Osteoblast (primary cell): ENCODE data around the gene PSD4. TPM values are rescaled to one million over a fixed set of nuclear protein-coding genes. Genes with fewer than 3 reads are reported as not detected.

Source experiments
- DNase-seq: peaks from one replicate; pipeline ENCODE4 v3.0.0; 2011; ENCODE audit warnings: low spot score, mixed read lengths; ENCODE audit not compliant: insufficient read length; ENCODE audit errors: missing footprints
- H2AFZ ChIP-seq: 2 replicates; pipeline ENCODE4 v1.6.0; 2011; ENCODE audit warnings: mild to moderate bottlenecking, low read length
- H3K27ac ChIP-seq: 2 replicates; pipeline ENCODE4 v1.5.1; 2011; ENCODE audit warnings: mild to moderate bottlenecking, low read depth, low read length, moderate library complexity
- H3K27me3 ChIP-seq: 2 replicates; pipeline ENCODE4 v1.6.0; 2012; ENCODE audit warnings: mild to moderate bottlenecking, control low read depth, inconsistent platforms, low read length, moderate library complexity; ENCODE audit not compliant: insufficient read depth
- H3K36me3 ChIP-seq: 2 replicates; pipeline ENCODE4 v1.5.1; 2011; ENCODE audit warnings: mild to moderate bottlenecking, low read length, control low read depth, moderate library complexity; ENCODE audit not compliant: insufficient read depth
- H3K4me1 ChIP-seq: 2 replicates; pipeline ENCODE4 v1.5.1; 2011; ENCODE audit warnings: mild to moderate bottlenecking, low read length, control low read depth, moderate library complexity; ENCODE audit not compliant: insufficient read depth
- H3K4me2 ChIP-seq: 2 replicates; pipeline ENCODE4 v1.6.0; 2011; ENCODE audit warnings: mild to moderate bottlenecking, low read length; ENCODE audit not compliant: insufficient read depth
- H3K4me3 ChIP-seq: fragments of 200-600 bp; sonication (generic); 3 replicates; pipeline ENCODE4 v1.5.1; 2012; ENCODE audit warnings: mild to moderate bottlenecking, low read length, inconsistent platforms; ENCODE audit not compliant: insufficient read depth
- H3K79me2 ChIP-seq: 2 replicates; pipeline ENCODE4 v1.6.0; 2012; ENCODE audit warnings: mild to moderate bottlenecking, low read length, control low read depth, inconsistent platforms; ENCODE audit not compliant: insufficient read depth
- H3K9me3 ChIP-seq: 2 replicates; pipeline ENCODE4 v1.5.1; 2011; ENCODE audit warnings: low read depth, low read length, control low read depth
- H4K20me1 ChIP-seq: 2 replicates; pipeline ENCODE4 v1.6.0; 2012; ENCODE audit warnings: mild to moderate bottlenecking, low read length, control low read depth; ENCODE audit not compliant: insufficient read depth
- CTCF ChIP-seq: IDR thresholded peaks from 2 replicates; pipeline ENCODE4 v1.5.1; 2011; ENCODE audit warnings: mild to moderate bottlenecking, low read depth, low read length, moderate library complexity; ENCODE audit errors: extremely low read depth
- total RNA-seq: library from RNA; depleted of rRNA; stranded (reverse); fragments of >200 nt; gene quantifications from 2 replicates; pipeline ENCODE4 v1.2.3, GENCODE V29; 2012

PSD4 gene
- total RNA-seq, 1 donor = 1.8 TPM

- Histone ChIP-seq H3K4me1 (no peaks in the 10 kb centered on the region), H3K36me3 (no peaks in the 10 kb centered on the region), H3K27me3 (peaks cover 9% of the 10 kb centered on the region), H3K9me3 (no peaks in the 10 kb centered on the region), H3K79me2 (no peaks in the 10 kb centered on the region), H4K20me1 (no peaks in the 10 kb centered on the region), H3K4me2 (no peak overlapping the region), H3K4me3 (no peak overlapping the region), H2AFZ (no peak overlapping the region), H3K27ac (no peak overlapping the region)
- no peak for TF ChIP-seq CTCF
- no peak for DNase-seq
Measured at GRCh38 chr2:113131352-113132185, 42.2 kb upstream of the PSD4 start.

GRCh38 chr2:113132414-113133021 lies 41.3 kb upstream of the PSD4 start:
- no peaks in the 10 kb centered on the region for H3K9me3 ChIP-seq
- no peak for TF ChIP-seq CTCF

GRCh38 chr2:113133704-113134598 lies 39.8 kb upstream of the PSD4 start:
- Histone ChIP-seq H3K27me3 (peaks cover 7% of the 10 kb centered on the region), H3K4me2 (no peak overlapping the region), H3K27ac (no peak overlapping the region), H3K4me3 (no peak overlapping the region), H3K9me3 (no peaks in the 10 kb centered on the region), H3K36me3 (no peaks in the 10 kb centered on the region), H3K4me1 (no peaks in the 10 kb centered on the region), H3K79me2 (no peaks in the 10 kb centered on the region), H2AFZ (no peak overlapping the region), H4K20me1 (no peaks in the 10 kb centered on the region)
- TF ChIP-seq CTCF = no peak
- DNase-seq = peak; percentile 35

More at GRCh38 chr2:113132414-113133021, 41.3 kb upstream of the PSD4 start:
- Histone ChIP-seq H2AFZ (no peak overlapping the region), H3K27me3 (peaks cover 5% of the 10 kb centered on the region), H3K27ac (no peak overlapping the region), H3K36me3 (no peaks in the 10 kb centered on the region), H3K4me3 (no peak overlapping the region), H3K4me2 (no peak overlapping the region), H3K4me1 (no peaks in the 10 kb centered on the region), H3K79me2 (no peaks in the 10 kb centered on the region), H4K20me1 (no peaks in the 10 kb centered on the region)
- no peak for DNase-seq
